Progenitor cell of endocrine pancreas (in vitro differentiated cells): ENCODE measurements around the gene CEP44. TPM values are rescaled to one million over a fixed set of nuclear protein-coding genes. Genes with fewer than 3 reads are reported as not detected.

Experiments used
- DNase-seq: peaks from one replicate; pipeline ENCODE4 v3.0.0; 2021; ENCODE audit warnings: low spot score; ENCODE audit not compliant: unreplicated experiment
- H3K27ac Mint-ChIP-seq: 2 replicates; pipeline ENCODE4 v1.8.0; 2021; ENCODE audit warnings: mild to moderate bottlenecking, moderate library complexity, mixed read lengths
- H3K27me3 Mint-ChIP-seq: 2 replicates; pipeline ENCODE4 v1.8.0; 2021; ENCODE audit warnings: mixed read lengths
- H3K36me3 Mint-ChIP-seq: 2 replicates; pipeline ENCODE4 v1.8.0; 2022; ENCODE audit warnings: mixed read lengths; ENCODE audit not compliant: insufficient read depth
- H3K4me1 Mint-ChIP-seq: 2 replicates; pipeline ENCODE4 v1.8.0; 2021; ENCODE audit warnings: low read depth, mixed read lengths
- H3K4me3 Mint-ChIP-seq: 2 replicates; pipeline ENCODE4 v1.8.0; 2021; ENCODE audit warnings: low read depth, mild to moderate bottlenecking, moderate library complexity, mixed read lengths
- H3K9me3 Mint-ChIP-seq: 2 replicates; pipeline ENCODE4 v1.8.0; 2021; ENCODE audit warnings: low read depth, mixed read lengths
- total RNA-seq: library from RNA; stranded (reverse); gene quantifications from 2 replicates; pipeline ENCODE4 v1.2.1, GENCODE V29; 2021
- TF ChIP-seq, protein P1 (sequence below): fragments of 200-600 bp; sonication (generic); IDR thresholded peaks from one replicate; pipeline ENCODE4 v1.5.0; 2021; ENCODE audit warnings: antibody characterized with exemption, mild to moderate bottlenecking; ENCODE audit not compliant: unreplicated experiment

The CEP44 gene
- total RNA-seq, 1 donor from 2014 or later: 16.1 TPM

DNA sequence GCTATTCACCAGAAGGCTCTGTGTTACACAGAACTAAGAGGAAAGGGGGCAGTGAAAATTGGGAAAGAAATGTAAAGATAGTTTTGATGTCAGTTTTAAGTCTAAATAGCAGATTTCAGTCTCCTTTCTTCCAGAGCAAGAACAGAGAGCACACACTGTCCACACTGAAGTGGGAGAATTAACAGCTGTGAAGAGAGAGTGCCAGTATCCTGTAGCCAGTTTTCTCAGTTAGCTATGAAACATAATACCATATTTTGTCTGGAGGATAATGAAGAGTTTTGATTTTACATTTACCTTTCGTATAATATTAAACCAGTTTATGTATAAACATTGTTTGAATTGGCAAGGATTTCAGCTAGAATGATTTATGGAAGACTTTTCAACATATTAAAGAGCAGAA is 35.3 kb upstream of the CEP44 start:
- Mint-ChIP-seq H3K4me1 (peaks cover 2% of the 10 kb centered on the region), H3K9me3 (no peaks in the 10 kb centered on the region), H3K4me3 (no peak overlapping the region), H3K27me3 (no peaks in the 10 kb centered on the region), H3K27ac (no peak overlapping the region), H3K36me3 (no peaks in the 10 kb centered on the region)
- no peak for DNase-seq
- TF ChIP-seq, protein P1, sequence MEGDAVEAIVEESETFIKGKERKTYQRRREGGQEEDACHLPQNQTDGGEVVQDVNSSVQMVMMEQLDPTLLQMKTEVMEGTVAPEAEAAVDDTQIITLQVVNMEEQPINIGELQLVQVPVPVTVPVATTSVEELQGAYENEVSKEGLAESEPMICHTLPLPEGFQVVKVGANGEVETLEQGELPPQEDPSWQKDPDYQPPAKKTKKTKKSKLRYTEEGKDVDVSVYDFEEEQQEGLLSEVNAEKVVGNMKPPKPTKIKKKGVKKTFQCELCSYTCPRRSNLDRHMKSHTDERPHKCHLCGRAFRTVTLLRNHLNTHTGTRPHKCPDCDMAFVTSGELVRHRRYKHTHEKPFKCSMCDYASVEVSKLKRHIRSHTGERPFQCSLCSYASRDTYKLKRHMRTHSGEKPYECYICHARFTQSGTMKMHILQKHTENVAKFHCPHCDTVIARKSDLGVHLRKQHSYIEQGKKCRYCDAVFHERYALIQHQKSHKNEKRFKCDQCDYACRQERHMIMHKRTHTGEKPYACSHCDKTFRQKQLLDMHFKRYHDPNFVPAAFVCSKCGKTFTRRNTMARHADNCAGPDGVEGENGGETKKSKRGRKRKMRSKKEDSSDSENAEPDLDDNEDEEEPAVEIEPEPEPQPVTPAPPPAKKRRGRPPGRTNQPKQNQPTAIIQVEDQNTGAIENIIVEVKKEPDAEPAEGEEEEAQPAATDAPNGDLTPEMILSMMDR: no peak

DNA sequence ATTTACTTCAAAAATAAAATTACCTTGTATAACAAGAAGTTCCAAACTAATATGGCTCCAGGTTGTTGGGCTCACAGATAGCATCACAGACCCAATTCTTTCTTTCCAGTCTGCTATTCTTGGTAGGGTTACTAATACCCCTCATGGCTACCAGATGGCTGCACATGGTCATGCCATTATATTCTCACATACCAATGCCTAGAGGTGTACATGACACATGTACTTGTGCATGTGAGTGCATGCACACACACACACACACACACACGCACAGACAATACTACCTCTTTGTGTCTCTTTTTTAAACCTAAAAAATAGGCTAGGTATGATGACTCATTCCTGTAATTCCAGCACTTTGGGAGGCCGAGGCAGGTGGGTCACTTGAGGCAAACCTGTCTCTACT is 31.3 kb upstream of the CEP44 start:
- Mint-ChIP-seq H3K36me3 (no peaks in the 10 kb centered on the region), H3K4me3 (no peak overlapping the region), H3K9me3 (no peaks in the 10 kb centered on the region), H3K4me1 (peaks cover 2% of the 10 kb centered on the region), H3K27ac (no peak overlapping the region), H3K27me3 (no peaks in the 10 kb centered on the region)
- TF ChIP-seq, protein P1: no peak
- no peak for DNase-seq

DNA sequence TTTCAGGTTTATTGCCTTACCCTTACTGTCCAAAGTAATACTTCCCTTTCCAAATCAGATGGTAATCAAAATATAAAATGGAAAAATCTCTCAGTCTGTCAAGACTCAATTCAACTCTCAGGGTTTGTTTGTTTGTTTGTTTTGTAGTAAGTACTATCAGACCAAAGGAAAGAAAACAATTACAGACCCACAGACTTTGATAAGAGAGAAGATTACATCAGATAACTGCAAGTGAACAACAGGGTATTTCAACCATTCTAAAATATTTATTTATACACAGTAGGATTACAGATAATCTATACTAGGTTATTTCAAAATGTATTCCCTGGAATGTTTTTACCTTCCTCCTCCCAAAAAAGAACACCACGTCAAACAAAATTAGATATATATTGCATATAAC is 29.1 kb upstream of the CEP44 start:
- no peak for DNase-seq
- Mint-ChIP-seq H3K4me3 (no peak overlapping the region), H3K4me1 (no peaks in the 10 kb centered on the region), H3K27ac (no peak overlapping the region), H3K9me3 (no peaks in the 10 kb centered on the region), H3K36me3 (no peaks in the 10 kb centered on the region), H3K27me3 (no peaks in the 10 kb centered on the region)
- TF ChIP-seq, protein P1: no peak

DNA sequence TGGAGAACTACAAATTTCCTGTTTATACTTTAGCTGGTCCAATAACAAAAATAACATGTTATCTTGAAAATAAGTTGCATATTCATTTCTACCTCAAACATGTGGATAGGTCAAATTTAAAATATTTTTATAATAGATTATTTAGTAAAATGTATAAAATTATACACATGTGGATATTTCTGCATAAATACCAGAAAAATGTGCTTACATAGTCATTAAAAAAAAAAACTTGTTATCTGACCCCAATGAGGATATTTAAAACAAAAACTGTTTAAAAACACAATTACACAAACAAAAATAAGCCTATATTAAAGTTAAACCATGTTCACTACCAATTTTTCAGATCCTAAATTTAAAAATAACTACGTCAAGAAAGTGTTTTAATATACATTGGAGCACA is 28.3 kb upstream of the CEP44 start:
- H3K4me1 Mint-ChIP-seq: peaks cover 4% of the 10 kb centered on the region
- no peak overlapping the region for H3K4me3 Mint-ChIP-seq
- DNase-seq: no peak
- no peak overlapping the region for H3K27ac Mint-ChIP-seq
- H3K36me3 Mint-ChIP-seq: no peaks in the 10 kb centered on the region
- no peaks in the 10 kb centered on the region for H3K9me3 Mint-ChIP-seq
- TF ChIP-seq, protein P1: no peak
- H3K27me3 Mint-ChIP-seq: no peaks in the 10 kb centered on the region

DNA sequence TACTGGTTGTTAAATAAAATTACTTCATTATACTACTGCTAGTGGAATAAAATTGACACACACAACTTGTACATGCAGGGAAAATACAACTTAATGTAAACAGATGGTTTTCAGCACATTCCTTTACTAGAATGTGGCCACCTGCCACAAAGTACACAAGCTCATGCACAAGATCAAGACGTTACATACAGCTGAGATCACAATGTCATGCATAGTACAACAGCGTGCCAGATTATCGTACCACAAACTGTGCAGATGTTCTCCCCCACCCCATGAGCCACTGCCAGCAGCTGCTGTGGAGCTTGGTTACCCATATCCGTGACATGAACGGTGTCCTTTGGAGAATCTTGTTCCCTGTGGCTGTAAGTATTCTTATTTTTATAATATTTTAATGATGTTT is 27.9 kb upstream of the CEP44 start:
- no peaks in the 10 kb centered on the region for H3K9me3 Mint-ChIP-seq
- H3K27ac Mint-ChIP-seq: no peak overlapping the region
- no peaks in the 10 kb centered on the region for H3K27me3 Mint-ChIP-seq
- no peaks in the 10 kb centered on the region for H3K36me3 Mint-ChIP-seq
- TF ChIP-seq, protein P1: no peak
- H3K4me3 Mint-ChIP-seq: no peak overlapping the region
- DNase-seq: no peak
- H3K4me1 Mint-ChIP-seq: peaks cover 5% of the 10 kb centered on the region

DNA sequence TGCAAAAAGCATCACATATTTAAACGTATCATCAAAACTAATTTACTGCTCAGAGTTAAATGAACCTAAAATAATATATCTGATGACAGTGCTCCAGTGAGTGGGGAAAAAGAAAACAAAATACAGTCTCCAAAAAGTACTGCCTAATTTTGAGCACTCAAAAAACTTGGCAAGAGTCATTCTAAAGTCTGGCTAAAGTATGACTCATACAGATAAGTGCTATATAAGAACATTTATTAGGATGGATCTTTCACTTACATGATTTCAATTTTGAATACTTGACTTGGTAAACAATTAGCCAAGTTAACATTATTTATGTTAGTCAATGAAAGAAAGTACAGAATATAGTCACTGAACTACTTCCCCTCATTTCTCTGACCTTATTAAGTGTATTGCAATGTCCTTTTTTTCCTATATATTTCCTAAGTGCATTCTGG is 27.4 kb upstream of the CEP44 start:
- H3K4me3 Mint-ChIP-seq: no peak overlapping the region
- H3K36me3 Mint-ChIP-seq: no peaks in the 10 kb centered on the region
- no peaks in the 10 kb centered on the region for H3K27me3 Mint-ChIP-seq
- H3K9me3 Mint-ChIP-seq: no peaks in the 10 kb centered on the region
- TF ChIP-seq, protein P1: no peak
- DNase-seq: no peak
- no peak overlapping the region for H3K27ac Mint-ChIP-seq
- H3K4me1 Mint-ChIP-seq: peaks cover 5% of the 10 kb centered on the region
